ENCODE data around the gene GCNT2. TPM values are rescaled to one million over a fixed set of nuclear protein-coding genes. Genes with fewer than 3 reads are reported as not detected.
A peak's percentile ranks its signal among the peaks of the same experiment; 100 is the strongest.

Gene GCNT2
- polyA plus RNA-seq, 3 donors: 3.5 to 10.0 (median 4.3) TPM

DNA sequence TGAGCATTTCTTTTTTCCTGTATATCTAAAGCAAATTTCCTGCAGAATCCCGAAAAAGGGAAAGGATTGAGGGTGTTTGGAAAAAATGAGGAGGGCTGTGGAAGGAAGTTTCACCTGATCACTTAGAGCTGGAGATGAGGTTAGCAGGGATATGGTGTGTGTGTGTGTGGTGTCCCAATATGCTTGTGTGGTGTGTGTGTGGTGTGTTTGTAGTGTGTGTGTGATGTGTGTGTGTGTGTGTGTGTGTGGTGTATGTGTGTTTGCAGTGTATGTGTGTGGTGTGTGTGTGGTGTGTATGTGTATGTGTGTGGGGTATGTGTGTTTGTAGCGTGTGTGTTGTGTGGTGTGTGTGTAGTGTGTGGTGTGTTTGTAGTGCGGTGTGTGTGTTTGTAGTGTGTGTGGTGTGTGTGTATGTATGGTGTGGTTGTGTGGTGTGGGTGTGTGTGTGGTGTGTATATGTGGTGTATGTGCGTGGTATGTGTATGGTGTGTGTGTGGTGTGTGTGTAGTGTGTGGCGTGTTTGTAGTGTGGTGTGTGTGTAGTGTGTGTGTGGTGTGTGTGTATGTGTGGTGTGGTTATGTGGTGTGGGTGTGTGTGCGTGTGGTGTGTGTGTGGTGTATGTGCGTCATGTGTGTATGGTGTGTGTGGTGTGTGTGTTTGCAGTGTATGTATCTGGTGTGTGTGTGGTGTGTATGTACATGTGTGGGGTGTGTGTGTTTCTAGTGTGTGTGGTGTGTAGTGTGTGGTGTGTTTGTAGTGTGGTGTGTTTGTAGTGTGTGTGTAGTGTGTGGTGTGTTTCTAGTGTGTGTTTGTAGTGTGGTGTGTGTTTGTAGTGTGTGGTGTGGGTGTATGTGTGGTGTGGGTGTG, 67.6 kb downstream of the GCNT2 start:
- Histone ChIP-seq H3K4me3 (replicated peaks in 1 of 3; ENCODE audit: low read depth in 2 of 3, low read length in 3 of 3) (no peak overlapping the region), H4K20me1 (ENCODE audit: insufficient read depth, low read length) (peaks cover 64% of the 10 kb centered on the region), H3K27me3 (ENCODE audit: control insufficient read depth in 2 of 2, insufficient read depth in 2 of 2, low read length in 2 of 2) (no peaks in the 10 kb centered on the region), H3K9ac (ENCODE audit: insufficient read depth, low read length, poor library complexity, severe bottlenecking) (no peak overlapping the region), H3K4me1 (ENCODE audit: control insufficient read depth in 1 of 2, insufficient read depth in 2 of 2, low read length in 2 of 2) (peaks cover 0 to 3% of the 10 kb centered on the region in 2 donors), H2AFZ (ENCODE audit: insufficient read depth, low read depth, low read length, poor library complexity, severe bottlenecking) (no peak overlapping the region), H3K36me3 (replicated peaks in 1 of 2; ENCODE audit: control insufficient read depth in 1 of 2, insufficient read depth in 2 of 2, low read length in 2 of 2) (peaks cover 3 to 40% of the 10 kb centered on the region in 2 donors), H3K4me2 (replicated peaks; ENCODE audit: extremely low read depth, low read length, poor library complexity, severe bottlenecking) (no peak overlapping the region), H3K79me2 (ENCODE audit: insufficient read depth, low read length) (peaks cover 78% of the 10 kb centered on the region), H3K27ac (ENCODE audit: low read depth in 1 of 2, low read length in 2 of 2) (peak overlapping the region in 1 of 2 donors; percentile 22), H3K9me3 (replicated peaks in 1 of 2; ENCODE audit: control insufficient read depth in 1 of 2, insufficient read depth in 1 of 2, low read length in 2 of 2) (no peaks in the 10 kb centered on the region)
- Mint-ChIP-seq H3K27me3 (ENCODE audit: low read depth in 3 of 3) (peaks cover 0 to 3% (median 1%) of the 10 kb centered on the region in 3 donors), H3K4me3 (no peak overlapping the region), H3K36me3 (peaks cover 29 to 34% of the 10 kb centered on the region in 2 donors), H3K9me3 (peaks cover 0 to 3% (median 0%) of the 10 kb centered on the region in 7 donors), H3K4me1 (peaks cover 14% of the 10 kb centered on the region), H3K27ac (no peak overlapping the region)
- intact Hi-C loops (cut with micrococcal nuclease): no loop called here
- WGBS (ENCODE audit: insufficient coverage): 89% methylated on average over 7 of the region's 7 CpGs
- TF ChIP-seq, protein P1, sequence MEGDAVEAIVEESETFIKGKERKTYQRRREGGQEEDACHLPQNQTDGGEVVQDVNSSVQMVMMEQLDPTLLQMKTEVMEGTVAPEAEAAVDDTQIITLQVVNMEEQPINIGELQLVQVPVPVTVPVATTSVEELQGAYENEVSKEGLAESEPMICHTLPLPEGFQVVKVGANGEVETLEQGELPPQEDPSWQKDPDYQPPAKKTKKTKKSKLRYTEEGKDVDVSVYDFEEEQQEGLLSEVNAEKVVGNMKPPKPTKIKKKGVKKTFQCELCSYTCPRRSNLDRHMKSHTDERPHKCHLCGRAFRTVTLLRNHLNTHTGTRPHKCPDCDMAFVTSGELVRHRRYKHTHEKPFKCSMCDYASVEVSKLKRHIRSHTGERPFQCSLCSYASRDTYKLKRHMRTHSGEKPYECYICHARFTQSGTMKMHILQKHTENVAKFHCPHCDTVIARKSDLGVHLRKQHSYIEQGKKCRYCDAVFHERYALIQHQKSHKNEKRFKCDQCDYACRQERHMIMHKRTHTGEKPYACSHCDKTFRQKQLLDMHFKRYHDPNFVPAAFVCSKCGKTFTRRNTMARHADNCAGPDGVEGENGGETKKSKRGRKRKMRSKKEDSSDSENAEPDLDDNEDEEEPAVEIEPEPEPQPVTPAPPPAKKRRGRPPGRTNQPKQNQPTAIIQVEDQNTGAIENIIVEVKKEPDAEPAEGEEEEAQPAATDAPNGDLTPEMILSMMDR (IDR thresholded peaks at IDR 0.05): no peak
- DNase-seq: no peak

DNA sequence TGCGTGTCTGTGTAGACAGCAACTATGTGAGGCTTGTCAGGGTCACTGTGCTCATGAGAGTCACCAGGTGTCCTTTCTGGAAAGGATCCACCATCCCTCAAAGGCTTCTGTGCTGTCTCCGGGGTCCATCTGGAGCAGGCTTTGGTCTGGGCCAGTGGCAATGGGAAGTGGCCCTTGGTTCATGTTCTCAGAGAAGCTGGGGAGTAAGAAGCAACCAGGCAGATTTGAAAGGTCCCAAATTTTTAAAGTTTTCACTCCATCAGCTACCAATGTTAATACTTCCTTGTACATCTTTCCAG, 68.2 kb downstream of the GCNT2 start:
- Histone ChIP-seq H3K27me3 (ENCODE audit: control insufficient read depth in 2 of 2, insufficient read depth in 2 of 2, low read length in 2 of 2) (no peaks in the 10 kb centered on the region), H2AFZ (ENCODE audit: insufficient read depth, low read depth, low read length, poor library complexity, severe bottlenecking) (no peak overlapping the region), H3K36me3 (replicated peaks in 1 of 2; ENCODE audit: control insufficient read depth in 1 of 2, insufficient read depth in 2 of 2, low read length in 2 of 2) (peaks cover 3 to 40% of the 10 kb centered on the region in 2 donors), H3K79me2 (ENCODE audit: insufficient read depth, low read length) (peaks cover 82% of the 10 kb centered on the region), H3K27ac (ENCODE audit: low read depth in 1 of 2, low read length in 2 of 2) (peak overlapping the region in 1 of 2 donors; percentile 22), H3K4me3 (replicated peaks in 1 of 3; ENCODE audit: low read depth in 2 of 3, low read length in 3 of 3) (no peak overlapping the region), H3K9ac (ENCODE audit: insufficient read depth, low read length, poor library complexity, severe bottlenecking) (no peak overlapping the region), H3K9me3 (replicated peaks in 1 of 2; ENCODE audit: control insufficient read depth in 1 of 2, insufficient read depth in 1 of 2, low read length in 2 of 2) (no peaks in the 10 kb centered on the region), H4K20me1 (ENCODE audit: insufficient read depth, low read length) (peaks cover 58% of the 10 kb centered on the region), H3K4me2 (replicated peaks; ENCODE audit: extremely low read depth, low read length, poor library complexity, severe bottlenecking) (no peak overlapping the region), H3K4me1 (ENCODE audit: control insufficient read depth in 1 of 2, insufficient read depth in 2 of 2, low read length in 2 of 2) (peaks cover 0 to 8% of the 10 kb centered on the region in 2 donors)
- Mint-ChIP-seq H3K4me3 (no peak overlapping the region), H3K9me3 (peaks cover 0 to 3% (median 0%) of the 10 kb centered on the region in 7 donors), H3K27me3 (ENCODE audit: low read depth in 3 of 3) (peaks cover 0 to 3% (median 0%) of the 10 kb centered on the region in 3 donors), H3K27ac (no peak overlapping the region), H3K36me3 (peaks cover 28 to 29% of the 10 kb centered on the region in 2 donors), H3K4me1 (peaks cover 14% of the 10 kb centered on the region)
- TF ChIP-seq, protein P1 (IDR thresholded peaks at IDR 0.05): no peak
- DNase-seq: no peak
- intact Hi-C loops (cut with micrococcal nuclease): no loop called here
- no CpG with 5 or more reads among the region's 2 CpGs for WGBS (ENCODE audit: insufficient coverage)
